Transverse colon (tissue), 4 donors: ENCODE data around the gene SELENOM. TPM values are rescaled to one million over a fixed set of nuclear protein-coding genes. Genes with fewer than 3 reads are reported as not detected.

Experiments
- DNase-seq: peaks from one replicate; pipeline ENCODE4 v3.0.0-alpha.2; 2019
- H3K27ac ChIP-seq, 4 donors: fragments of 200-600 bp; sonication (generic); 2 replicates each; pipeline ENCODE4 v1.5.1; 2016 to 2018; ENCODE audit warnings: inconsistent platforms in 4 of 4
- H3K27me3 ChIP-seq: fragments of 200-600 bp; sonication (generic); 2 replicates; pipeline ENCODE4 v1.5.1; 2017; ENCODE audit warnings: inconsistent platforms
- H3K36me3 ChIP-seq, 4 donors: fragments of 200-600 bp; sonication (generic); 2 replicates each; pipeline ENCODE4 v1.5.1; 2017 to 2019; ENCODE audit warnings: inconsistent platforms in 4 of 4
- H3K4me1 ChIP-seq, 4 donors: fragments of 200-600 bp; sonication (generic); 2 replicates each; pipeline ENCODE4 v1.5.1; 2017 to 2020; ENCODE audit warnings: inconsistent platforms in 4 of 4
- H3K4me3 ChIP-seq, 4 donors: fragments of 200-600 bp; sonication (generic); 1 replicate in 1 of 4; 2 replicates in 3 of 4; pipeline versions ENCODE4 v1.5.1 to v1.6.1; 2017 to 2019; ENCODE audit warnings: inconsistent platforms in 4 of 4
- H3K9me3 ChIP-seq, 2 donors: fragments of 200-600 bp; sonication (generic); 2 replicates each; pipeline ENCODE4 v1.5.1; 2017 to 2019; ENCODE audit warnings: inconsistent platforms in 2 of 2
- EP300 ChIP-seq: sonication (generic); formaldehyde crosslinking; IDR thresholded peaks from one replicate; pipeline ENCODE4 v1.6.1; 2017; ENCODE audit warnings: antibody characterized with exemption, low read depth
- POLR2A ChIP-seq: fragments of 450-650 bp; IDR thresholded peaks from one replicate; pipeline ENCODE4 v1.6.1; 2016; ENCODE audit warnings: antibody characterized with exemption, mild to moderate bottlenecking, moderate library complexity
- POLR2AphosphoS5 ChIP-seq, 3 donors: sonication (generic); formaldehyde crosslinking; IDR thresholded peaks; one replicate each; pipeline ENCODE4 v1.6.1; 2016; ENCODE audit warnings: antibody characterized with exemption in 3 of 3
- WGBS, 2 donors: methylation state at CpG; one replicate each; pipeline ENCODE4 v1.1.5; 2018; ENCODE audit warnings: low coverage in 1 of 2; 5-methylcytosine and 5-hydroxymethylcytosine counted together
- in situ Hi-C, 4 donors: fragments of 200-750 bp; cut with MboI; loops; one replicate each; pipeline versions ENCODE4 v1.15.0 to v1.15.1; 2017; ENCODE audit warnings: low sequenced_read_pairs in 3 of 4, low pct_ligation_motif_present in 1 of 4, low pct_unique_long_range_greater_than_20kb in 1 of 4
- intact Hi-C: fragments of 100-400 bp; cut with DNase I; formaldehyde crosslinking; loops from one replicate; pipeline ENCODE4 v1.15.1; 2023; ENCODE audit warnings: low total_unique reads
- total RNA-seq, 4 donors: library from RNA; depleted of rRNA; stranded (reverse); fragments of >200 nt; gene quantifications; one replicate each; pipeline ENCODE4 v1.1.0, GENCODE V29; 2016
- TF ChIP-seq, protein P1 (sequence below), 5 experiments: fragments of 200-600 bp in 3 of 5; fragments of 450-650 bp in 2 of 5; sonication (generic) in 3 of 5; IDR thresholded peaks; 1 replicate in 2 of 5; 2 replicates in 3 of 5; pipeline ENCODE4 v1.5.1; 2016 to 2017; ENCODE audit warnings: antibody characterized with exemption in 5 of 5, inconsistent platforms in 3 of 5, mild to moderate bottlenecking in 2 of 5, moderate library complexity in 1 of 5

Gene SELENOM
- total RNA-seq, 4 donors from 2014 or later: 247 to 334 (median 315) TPM

DNA sequence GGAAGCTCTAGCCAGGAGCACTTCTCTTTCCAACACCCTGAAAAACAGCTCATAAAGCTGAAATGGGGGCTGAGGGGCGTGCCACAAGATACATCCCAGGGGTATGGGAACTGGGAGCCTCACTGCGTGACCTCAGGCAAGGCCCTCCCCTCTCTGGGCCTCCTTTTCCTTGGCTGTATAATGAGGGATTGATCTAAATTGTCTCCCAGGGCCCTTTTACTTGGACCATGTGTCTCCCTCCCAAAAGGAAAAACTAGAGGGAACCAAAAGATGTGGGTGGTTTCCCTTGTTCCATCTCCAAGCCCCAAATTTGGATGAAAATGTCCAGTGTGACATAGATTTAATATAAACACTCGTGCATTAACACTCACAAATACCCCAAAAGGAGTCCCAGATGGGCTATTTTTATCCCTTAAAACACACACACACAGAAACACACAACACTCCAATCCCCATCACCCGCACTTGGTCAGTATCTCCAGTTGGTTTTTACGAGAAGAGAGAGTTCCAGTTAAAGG is 52.2 kb downstream of the SELENOM start:
- H3K27ac ChIP-seq: peak overlapping the region; percentile 82 to 89 (median 86)
- H3K4me3 ChIP-seq: no peak overlapping the region
- no peaks in the 10 kb centered on the region for H3K9me3 ChIP-seq
- in situ Hi-C loops: no loop called here
- no peaks in the 10 kb centered on the region for H3K36me3 ChIP-seq
- WGBS, 2 donors: 60 to 65% methylated on average over 2 to 5 of the region's 5 CpGs
- H3K27me3 ChIP-seq: no peaks in the 10 kb centered on the region
- intact Hi-C loops: loop anchor here (2.0 kb wide), 1 partner anchor 14 kb away; no protein-coding TSS in a partner anchor
- peaks cover 0 to 21% (median 10%) of the 10 kb centered on the region in 4 donors for H3K4me1 ChIP-seq
- DNase-seq: no peak
- TF ChIP-seq POLR2AphosphoS5 (IDR thresholded peaks at IDR 0.05): no peak
- no peak for TF ChIP-seq POLR2A
- no peak for TF ChIP-seq EP300
- TF ChIP-seq, protein P1, sequence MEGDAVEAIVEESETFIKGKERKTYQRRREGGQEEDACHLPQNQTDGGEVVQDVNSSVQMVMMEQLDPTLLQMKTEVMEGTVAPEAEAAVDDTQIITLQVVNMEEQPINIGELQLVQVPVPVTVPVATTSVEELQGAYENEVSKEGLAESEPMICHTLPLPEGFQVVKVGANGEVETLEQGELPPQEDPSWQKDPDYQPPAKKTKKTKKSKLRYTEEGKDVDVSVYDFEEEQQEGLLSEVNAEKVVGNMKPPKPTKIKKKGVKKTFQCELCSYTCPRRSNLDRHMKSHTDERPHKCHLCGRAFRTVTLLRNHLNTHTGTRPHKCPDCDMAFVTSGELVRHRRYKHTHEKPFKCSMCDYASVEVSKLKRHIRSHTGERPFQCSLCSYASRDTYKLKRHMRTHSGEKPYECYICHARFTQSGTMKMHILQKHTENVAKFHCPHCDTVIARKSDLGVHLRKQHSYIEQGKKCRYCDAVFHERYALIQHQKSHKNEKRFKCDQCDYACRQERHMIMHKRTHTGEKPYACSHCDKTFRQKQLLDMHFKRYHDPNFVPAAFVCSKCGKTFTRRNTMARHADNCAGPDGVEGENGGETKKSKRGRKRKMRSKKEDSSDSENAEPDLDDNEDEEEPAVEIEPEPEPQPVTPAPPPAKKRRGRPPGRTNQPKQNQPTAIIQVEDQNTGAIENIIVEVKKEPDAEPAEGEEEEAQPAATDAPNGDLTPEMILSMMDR (IDR thresholded peaks at IDR 0.05): no peak

Other genes with a start within 250 kb of the SELENOM start
- 10 to 100 TPM; 11.9 to 23.9 (median 19.1) TPM for gene MORC2, start 138.8 kb downstream of the SELENOM start, total RNA-seq
- gene TUG1, start 138.3 kb downstream of the SELENOM start, total RNA-seq: 100 to 1,000 TPM in 3 of 4 donors, 10 to 100 TPM in 1; 77.7 to 294 (median 112) TPM
- 100 to 1,000 TPM; 171 to 341 (median 219) TPM for gene SMTN, start 26.2 kb downstream of the SELENOM start, total RNA-seq
- gene INPP5J, start 15.4 kb upstream of the SELENOM start, total RNA-seq: 10 to 100 TPM; 22.4 to 51.2 (median 30.8) TPM
- not detected for gene PLA2G3, start 32.9 kb upstream of the SELENOM start, total RNA-seq
- gene RNF185, start 52.6 kb upstream of the SELENOM start, total RNA-seq: 10 to 100 TPM; 18.5 to 52.4 (median 32.3) TPM
- 100 to 1,000 TPM; 124 to 283 (median 210) TPM for gene LIMK2, start 104.7 kb upstream of the SELENOM start, total RNA-seq
- gene PIK3IP1, start 184.9 kb upstream of the SELENOM start, total RNA-seq: 10 to 100 TPM; 11.6 to 46.7 (median 35.2) TPM
- gene PATZ1, start 238.8 kb upstream of the SELENOM start, total RNA-seq: 10 to 100 TPM in 2 of 4 donors, 1 to 10 TPM in 2; 3.6 to 12.2 (median 8.7) TPM